Measurements from ENCODE around the gene ACTRT2.

ACTRT2 gene

DNA sequence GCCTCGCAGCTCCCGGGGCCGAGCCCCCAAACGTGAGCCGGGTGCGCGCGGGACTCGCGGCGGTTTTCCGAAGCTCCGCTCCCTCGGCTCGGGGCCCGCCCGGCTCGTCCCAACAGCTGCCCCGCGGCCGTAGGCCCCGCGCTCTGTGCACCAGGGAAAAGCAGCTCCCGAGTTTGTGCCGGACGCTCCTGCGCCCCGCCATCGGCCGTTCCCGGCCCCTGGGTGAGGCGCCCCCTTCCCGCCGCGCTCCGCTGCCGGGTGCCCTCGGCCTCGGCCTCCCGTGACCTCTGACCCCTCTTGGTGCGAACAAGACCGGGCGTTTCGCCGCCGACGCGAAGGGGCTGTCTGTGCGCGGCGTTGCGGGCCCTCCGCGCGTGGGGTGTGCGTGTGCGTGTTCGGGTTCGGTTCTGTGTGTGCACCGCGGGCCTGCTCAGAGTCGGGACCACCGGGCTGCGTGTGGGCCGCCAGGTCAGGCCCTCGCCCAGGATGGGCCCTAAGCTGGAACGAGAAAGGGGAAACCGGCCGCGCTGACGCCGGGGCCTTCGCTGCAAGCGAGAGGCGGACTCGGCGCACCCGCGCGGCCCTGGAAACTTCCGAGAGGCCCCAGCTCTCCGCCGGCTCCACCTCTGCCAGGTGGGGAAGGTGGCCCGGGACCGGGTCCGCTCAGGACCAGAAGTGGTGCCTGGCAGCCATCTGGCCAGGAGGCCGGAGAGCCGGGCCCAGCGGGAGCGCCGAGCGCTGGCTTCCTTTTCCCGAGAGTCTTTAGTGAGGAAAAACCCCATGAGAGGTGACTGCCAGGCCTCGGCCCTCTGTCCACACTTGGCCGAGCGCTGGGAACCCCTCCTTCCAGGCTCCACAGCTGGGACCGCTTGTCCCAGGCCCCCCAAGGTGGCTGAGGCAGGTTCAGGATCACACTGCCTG lies 49.6 kb downstream of the ACTRT2 start:
- DNase-seq, result no peak

GRCh38 chr1:3071565-3072390 lies 50.5 kb downstream of the ACTRT2 start:
- no peak for DNase-seq
